ENCODE results near the gene GTF3C4.

GTF3C4 gene

GRCh38 chr9:132651259-132651658 lies 19.0 kb upstream of the GTF3C4 start:
- Histone ChIP-seq H3K27ac (ENCODE audit: low read depth, low read length) (no peak overlapping the region), H2AFZ (ENCODE audit: low read depth, low read length, severe bottlenecking) (no peak overlapping the region), H3K4me3 (ENCODE audit: insufficient read depth, low read length, poor library complexity, severe bottlenecking) (no peak overlapping the region), H3K9me2 (replicated peaks; ENCODE audit: insufficient read depth, low read length) (no peaks in the 10 kb centered on the region), H3K4me2 (ENCODE audit: low read depth, low read length, poor library complexity, severe bottlenecking) (no peak overlapping the region), H4K20me1 (ENCODE audit: low read depth, low read length) (0 out of 2 replicates have a peak, but pooled peaks cover 4% of the 10 kb centered on the region), H3K9me3 (ENCODE audit: insufficient read depth, low read length) (no peaks in the 10 kb centered on the region), H3K36me3 (ENCODE audit: low read length) (peaks cover 11% of the 10 kb centered on the region; the same call in 1 of the 2 replicates), H3K9ac (ENCODE audit: low read length) (no peak overlapping the region), H3K79me2 (ENCODE audit: insufficient read depth, low read length) (no peaks in the 10 kb centered on the region), H3K27me3 (ENCODE audit: low read length) (no peaks in the 10 kb centered on the region), H3F3A (ENCODE audit: insufficient read depth) (no peaks in the 10 kb centered on the region)
- TF ChIP-seq EZH2phosphoT487 (conservative IDR thresholded peaks at IDR 0.05; ENCODE audit: low read length): no peak
- TF ChIP-seq, protein P1, sequence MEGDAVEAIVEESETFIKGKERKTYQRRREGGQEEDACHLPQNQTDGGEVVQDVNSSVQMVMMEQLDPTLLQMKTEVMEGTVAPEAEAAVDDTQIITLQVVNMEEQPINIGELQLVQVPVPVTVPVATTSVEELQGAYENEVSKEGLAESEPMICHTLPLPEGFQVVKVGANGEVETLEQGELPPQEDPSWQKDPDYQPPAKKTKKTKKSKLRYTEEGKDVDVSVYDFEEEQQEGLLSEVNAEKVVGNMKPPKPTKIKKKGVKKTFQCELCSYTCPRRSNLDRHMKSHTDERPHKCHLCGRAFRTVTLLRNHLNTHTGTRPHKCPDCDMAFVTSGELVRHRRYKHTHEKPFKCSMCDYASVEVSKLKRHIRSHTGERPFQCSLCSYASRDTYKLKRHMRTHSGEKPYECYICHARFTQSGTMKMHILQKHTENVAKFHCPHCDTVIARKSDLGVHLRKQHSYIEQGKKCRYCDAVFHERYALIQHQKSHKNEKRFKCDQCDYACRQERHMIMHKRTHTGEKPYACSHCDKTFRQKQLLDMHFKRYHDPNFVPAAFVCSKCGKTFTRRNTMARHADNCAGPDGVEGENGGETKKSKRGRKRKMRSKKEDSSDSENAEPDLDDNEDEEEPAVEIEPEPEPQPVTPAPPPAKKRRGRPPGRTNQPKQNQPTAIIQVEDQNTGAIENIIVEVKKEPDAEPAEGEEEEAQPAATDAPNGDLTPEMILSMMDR (IDR thresholded peaks at IDR 0.05; ENCODE audit: insufficient read depth, low read length, poor library complexity, severe bottlenecking): no peak

- no peaks in the 10 kb centered on the region for H3K9me2 ChIP-seq (replicated peaks; ENCODE audit: insufficient read depth, low read length)
- H3K27me3 ChIP-seq (ENCODE audit: low read length): no peaks in the 10 kb centered on the region
- TF ChIP-seq, protein P1 (IDR thresholded peaks at IDR 0.05; ENCODE audit: insufficient read depth, low read length, poor library complexity, severe bottlenecking): no peak
- no peak for TF ChIP-seq EZH2phosphoT487 (conservative IDR thresholded peaks at IDR 0.05; ENCODE audit: low read length)
- H3K79me2 ChIP-seq (ENCODE audit: insufficient read depth, low read length): no peaks in the 10 kb centered on the region
- 0 out of 2 replicates have a peak, but pooled peaks cover 4% of the 10 kb centered on the region for H4K20me1 ChIP-seq (ENCODE audit: low read depth, low read length)
- H2AFZ ChIP-seq (ENCODE audit: low read depth, low read length, severe bottlenecking): no peak overlapping the region
- H3K36me3 ChIP-seq (ENCODE audit: low read length): peaks cover 16% of the 10 kb centered on the region; the same call in 1 of the 2 replicates
- H3K4me3 ChIP-seq (ENCODE audit: insufficient read depth, low read length, poor library complexity, severe bottlenecking): no peak overlapping the region
- no peak overlapping the region for H3K9ac ChIP-seq (ENCODE audit: low read length)
- no peaks in the 10 kb centered on the region for H3K9me3 ChIP-seq (ENCODE audit: insufficient read depth, low read length)
- no peak overlapping the region for H3K27ac ChIP-seq (ENCODE audit: low read depth, low read length)
- no peak overlapping the region for H3K4me2 ChIP-seq (ENCODE audit: low read depth, low read length, poor library complexity, severe bottlenecking)
- H3F3A ChIP-seq (ENCODE audit: insufficient read depth): no peaks in the 10 kb centered on the region
Measured at GRCh38 chr9:132656299-132656698, 14.0 kb upstream of the GTF3C4 start.

GRCh38 chr9:132662152-132662945 lies 7.9 kb upstream of the GTF3C4 start:
- TF ChIP-seq EZH2phosphoT487 (conservative IDR thresholded peaks at IDR 0.05; ENCODE audit: low read length): no peak
- TF ChIP-seq, protein P1 (IDR thresholded peaks at IDR 0.05; ENCODE audit: insufficient read depth, low read length, poor library complexity, severe bottlenecking): no peak
- Histone ChIP-seq H3K9me2 (replicated peaks; ENCODE audit: insufficient read depth, low read length) (no peaks in the 10 kb centered on the region), H3K9me3 (ENCODE audit: insufficient read depth, low read length) (no peaks in the 10 kb centered on the region), H3K36me3 (ENCODE audit: low read length) (peaks cover 3% of the 10 kb centered on the region; the same call in 1 of the 2 replicates), H3K79me2 (ENCODE audit: insufficient read depth, low read length) (peaks cover 41% of the 10 kb centered on the region), H3K27ac (ENCODE audit: low read depth, low read length) (no peak overlapping the region), H3K4me3 (ENCODE audit: insufficient read depth, low read length, poor library complexity, severe bottlenecking) (no peak overlapping the region), H2AFZ (ENCODE audit: low read depth, low read length, severe bottlenecking) (no peak overlapping the region), H4K20me1 (ENCODE audit: low read depth, low read length) (no peaks in the 10 kb centered on the region), H3K27me3 (ENCODE audit: low read length) (no peaks in the 10 kb centered on the region), H3F3A (ENCODE audit: insufficient read depth) (no peaks in the 10 kb centered on the region), H3K4me2 (ENCODE audit: low read depth, low read length, poor library complexity, severe bottlenecking) (no peak overlapping the region), H3K9ac (ENCODE audit: low read length) (no peak overlapping the region)

All from SU-DHL-6 (cell line).